HG02884 (cell line): ENCODE results near the gene HIF1AN.
"Not testable (repeated sequence)": the region's sequence is repeated elsewhere in the genome, so short reads cannot be mapped to it uniquely, and the experiment has no call there.

Source experiments
- ATAC-seq: cut with Tn5 transposase; IDR thresholded peaks from one replicate; pipeline ENCODE4 v1.9.1; 2021; ENCODE audit warnings: mild to moderate bottlenecking, moderate library complexity; ENCODE audit not compliant: unreplicated experiment

HIF1AN gene

DNA sequence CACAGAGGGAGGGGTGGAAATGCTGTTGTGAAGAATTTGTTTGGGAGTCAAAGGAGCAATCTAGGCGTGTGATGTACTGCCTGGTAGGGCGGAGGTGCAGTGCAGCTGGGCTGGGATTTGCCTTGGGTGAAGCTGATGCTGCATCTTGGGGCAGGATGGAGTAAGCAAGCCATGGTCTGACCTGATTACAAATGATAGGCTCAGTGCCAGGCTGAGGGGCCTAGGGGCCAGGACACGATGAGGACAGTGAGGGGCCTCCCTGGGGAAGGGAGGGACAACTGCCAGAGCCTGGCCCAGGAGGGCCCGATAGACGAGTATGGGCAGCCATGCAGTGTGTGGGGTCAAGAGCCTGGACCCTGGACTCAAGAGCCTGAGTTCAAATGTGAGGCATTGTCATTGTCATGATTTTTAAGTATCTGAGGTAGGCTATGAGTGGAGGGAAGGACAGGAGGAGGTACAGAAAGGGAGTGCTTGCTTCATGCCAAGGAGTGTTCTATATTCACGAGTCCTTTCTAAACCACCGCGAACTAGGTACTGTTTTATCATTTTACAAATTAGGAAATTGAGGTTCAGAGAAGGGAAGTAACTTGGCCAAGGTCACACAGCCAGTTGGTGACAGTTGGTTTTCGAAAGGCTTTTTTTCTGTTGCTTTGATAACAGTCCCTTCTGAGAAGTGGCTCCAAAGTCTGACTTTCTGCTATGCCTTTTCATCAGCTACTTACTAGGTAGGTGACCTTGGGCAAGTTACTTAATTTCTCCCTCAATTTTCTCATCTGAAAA lies 29.7 kb downstream of the HIF1AN start:
- ATAC-seq, result no peak

DNA sequence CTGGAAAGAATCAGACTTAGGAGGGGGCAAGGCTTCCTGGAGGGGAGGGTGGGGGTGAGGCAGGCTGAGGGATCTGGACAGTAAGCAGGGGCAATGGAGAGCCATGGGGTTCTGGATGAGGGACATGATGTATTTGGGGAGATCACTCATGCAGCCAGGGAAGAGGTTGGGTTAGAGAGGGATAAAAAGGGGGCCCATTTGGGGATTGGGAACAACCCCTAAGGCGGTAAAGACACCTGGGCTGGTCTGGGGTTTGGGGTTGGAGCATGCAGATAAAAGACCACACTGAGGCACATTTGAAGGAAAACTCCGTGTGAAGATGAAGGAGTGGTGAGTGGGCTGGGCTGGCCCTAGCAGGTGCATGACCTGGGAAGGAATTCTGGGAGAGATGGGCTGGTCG lies 30.8 kb downstream of the HIF1AN start:
- no peak for ATAC-seq

DNA sequence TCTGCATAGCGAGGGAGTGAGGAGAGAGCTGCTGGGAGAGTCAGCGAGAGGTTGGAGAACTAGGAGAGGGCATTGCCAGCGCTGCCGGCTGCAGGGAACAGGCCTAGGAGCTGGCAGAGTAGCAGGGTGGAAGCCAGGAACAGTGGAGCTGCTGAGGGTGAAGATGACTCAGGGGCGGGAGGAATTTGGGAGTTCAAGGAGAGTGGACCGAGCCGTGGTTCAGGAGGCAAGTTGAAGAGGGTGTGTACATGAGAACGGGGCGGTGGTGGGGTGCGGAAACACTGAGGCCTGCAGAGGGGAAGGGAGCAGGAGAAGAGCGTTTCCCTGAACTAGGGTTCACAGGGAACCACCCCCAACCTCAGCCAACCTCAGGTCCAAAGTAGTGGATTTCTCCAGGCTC lies 31.5 kb downstream of the HIF1AN start:
- ATAC-seq, result no peak

DNA sequence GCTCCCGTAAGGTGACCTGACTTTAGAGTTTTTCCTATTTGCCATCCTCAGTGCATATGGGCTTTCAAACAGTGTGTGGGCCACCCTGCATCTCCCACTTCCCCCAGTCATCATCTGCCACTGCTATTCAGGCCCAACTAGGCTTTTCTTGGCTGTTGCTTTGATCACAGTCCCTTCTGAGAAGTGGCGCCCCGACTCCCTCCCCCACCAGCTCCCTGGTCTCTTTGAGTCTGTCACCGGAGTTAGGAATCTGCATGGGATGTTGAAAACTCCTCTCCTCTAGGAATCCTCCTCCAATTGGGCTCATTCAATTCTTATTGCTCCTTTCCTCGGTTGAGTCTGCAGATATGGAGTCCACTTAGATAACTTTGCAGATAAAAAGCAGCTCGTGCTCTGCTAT lies 32.1 kb downstream of the HIF1AN start:
- ATAC-seq, result no peak

DNA sequence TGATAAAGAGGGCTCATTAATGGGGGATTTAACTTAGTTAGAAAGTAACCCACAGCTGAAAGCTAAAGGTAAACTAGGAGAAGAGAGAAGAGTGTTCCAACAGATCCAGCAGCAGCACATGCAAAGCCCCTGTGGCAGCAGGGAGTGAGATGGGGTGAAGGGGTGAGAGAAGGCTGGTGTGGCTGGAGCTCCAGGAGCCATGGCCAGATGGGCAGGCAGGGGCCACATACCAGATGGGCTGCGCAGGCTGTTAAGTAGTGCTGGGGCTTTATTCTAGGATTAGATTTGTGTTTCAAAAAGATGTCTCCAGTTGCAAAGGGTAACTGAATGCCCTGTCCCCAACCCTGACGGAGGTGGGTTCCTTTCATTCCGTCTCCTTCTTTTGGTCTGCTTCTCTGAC lies 33.2 kb downstream of the HIF1AN start:
- no peak for ATAC-seq

DNA sequence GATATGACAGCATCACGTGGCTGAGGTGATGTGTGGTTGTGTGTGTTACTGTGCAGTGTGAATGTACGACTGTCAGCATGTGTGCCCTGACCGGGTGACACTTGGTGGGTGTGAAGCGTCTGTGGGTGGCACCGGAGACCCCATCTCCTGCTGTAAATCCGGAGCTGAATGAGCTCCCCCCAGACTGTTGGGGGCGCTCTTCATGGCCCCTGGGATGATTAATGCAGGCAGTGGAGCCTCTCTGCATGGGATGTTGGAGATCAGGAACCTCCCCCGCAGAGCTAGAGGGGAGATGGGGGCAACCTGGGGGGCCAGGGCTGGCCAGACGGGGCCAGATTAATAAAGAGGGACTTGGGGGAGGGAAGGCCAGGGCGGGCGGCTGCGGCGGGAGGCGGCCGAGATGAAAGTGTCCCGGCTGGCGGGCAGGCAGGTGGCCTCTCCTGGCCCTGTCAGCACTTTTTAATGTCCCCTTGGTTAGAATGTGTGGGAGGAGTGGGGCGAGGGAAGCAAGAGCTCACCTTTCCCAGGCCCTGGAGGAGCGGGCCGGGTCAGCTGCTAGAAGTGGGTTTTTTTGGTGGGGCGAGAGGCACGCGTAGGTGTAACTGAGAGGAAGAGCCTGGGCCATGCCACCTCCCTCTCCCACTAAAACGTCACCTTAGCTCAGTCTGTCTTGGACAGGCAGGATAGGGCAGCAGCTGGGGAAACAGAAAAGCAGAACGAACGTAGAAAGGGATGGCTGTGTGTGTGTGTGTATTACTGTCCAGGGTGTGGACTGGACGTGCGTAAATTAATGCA lies 34.1 kb downstream of the HIF1AN start:
- no peak for ATAC-seq

DNA sequence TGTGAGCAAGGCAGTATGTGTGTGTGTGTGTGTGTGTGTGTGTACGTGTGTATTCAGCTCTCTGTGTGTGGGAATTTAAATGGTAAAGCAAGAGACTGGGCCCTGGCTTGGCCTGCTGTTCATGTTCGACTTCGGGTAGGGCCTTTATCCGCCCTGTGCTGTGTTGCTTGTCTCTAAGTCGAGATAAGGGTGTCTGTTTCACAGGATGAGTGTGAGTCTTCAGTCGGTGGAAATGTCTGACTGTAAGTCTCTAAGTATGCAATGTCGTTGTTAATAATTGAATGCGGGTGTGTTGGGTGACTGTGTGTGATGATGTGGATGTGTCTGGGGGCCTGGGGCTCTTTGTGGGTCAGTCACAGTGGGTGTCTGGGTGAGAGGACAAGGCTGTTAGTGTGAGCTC lies 34.8 kb downstream of the HIF1AN start:
- ATAC-seq, result no peak

DNA sequence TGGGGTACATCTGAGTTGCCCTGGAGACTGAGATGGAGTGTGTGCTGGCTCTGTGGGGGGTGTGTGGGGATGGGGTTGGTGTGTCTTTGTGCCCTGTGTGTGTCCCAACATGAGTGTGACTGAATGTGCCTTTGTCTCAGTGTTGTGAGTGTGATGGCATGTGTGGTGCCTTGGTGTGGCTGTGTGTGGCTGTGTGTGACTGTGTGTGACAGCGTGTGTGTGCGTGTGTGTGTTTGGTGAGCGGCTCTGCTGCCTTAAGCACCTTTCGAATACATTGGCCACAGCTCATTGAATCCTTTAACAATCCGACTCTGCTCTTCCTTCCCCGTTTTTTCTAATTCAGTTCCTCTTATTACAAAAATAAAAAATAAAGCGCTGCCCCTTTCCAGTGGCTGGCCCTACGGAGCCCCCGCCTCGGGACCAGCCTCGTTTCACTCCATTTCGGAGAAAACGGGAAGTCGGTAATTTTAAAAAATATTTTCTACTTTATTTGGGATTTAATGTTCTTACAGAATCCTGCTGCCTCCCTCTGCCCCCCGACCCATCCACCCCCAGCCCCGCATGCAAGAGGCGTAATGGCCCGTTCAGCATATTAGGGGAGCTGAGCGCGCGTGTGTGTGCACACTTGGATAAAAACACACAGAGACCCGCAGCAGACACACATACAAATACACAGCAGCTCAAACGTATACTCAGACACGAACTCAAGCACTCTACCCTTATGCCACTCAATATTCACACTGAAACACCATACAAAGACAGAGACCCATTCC lies 35.5 kb downstream of the HIF1AN start:
- ATAC-seq, result no peak

DNA sequence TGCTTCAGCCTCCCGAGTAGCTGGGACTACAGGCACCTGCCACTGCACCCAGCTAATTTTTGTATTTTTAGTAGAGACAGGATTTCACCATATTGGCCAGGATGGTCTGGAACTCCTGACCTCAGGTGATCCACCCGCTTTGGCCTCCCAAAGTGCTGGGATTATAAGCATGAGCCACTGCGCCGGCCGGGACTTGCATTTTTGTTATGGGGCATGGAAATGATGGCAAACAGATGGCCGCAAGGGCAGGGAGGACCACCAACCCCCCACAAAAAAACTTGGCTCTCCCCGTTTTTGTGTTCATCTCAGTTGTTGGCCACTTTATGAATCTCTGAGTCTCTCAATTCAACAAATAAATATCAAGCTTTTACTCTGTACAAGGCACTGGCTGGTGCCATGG lies 39.4 kb downstream of the HIF1AN start:
- ATAC-seq, result not testable (repeated sequence)

DNA sequence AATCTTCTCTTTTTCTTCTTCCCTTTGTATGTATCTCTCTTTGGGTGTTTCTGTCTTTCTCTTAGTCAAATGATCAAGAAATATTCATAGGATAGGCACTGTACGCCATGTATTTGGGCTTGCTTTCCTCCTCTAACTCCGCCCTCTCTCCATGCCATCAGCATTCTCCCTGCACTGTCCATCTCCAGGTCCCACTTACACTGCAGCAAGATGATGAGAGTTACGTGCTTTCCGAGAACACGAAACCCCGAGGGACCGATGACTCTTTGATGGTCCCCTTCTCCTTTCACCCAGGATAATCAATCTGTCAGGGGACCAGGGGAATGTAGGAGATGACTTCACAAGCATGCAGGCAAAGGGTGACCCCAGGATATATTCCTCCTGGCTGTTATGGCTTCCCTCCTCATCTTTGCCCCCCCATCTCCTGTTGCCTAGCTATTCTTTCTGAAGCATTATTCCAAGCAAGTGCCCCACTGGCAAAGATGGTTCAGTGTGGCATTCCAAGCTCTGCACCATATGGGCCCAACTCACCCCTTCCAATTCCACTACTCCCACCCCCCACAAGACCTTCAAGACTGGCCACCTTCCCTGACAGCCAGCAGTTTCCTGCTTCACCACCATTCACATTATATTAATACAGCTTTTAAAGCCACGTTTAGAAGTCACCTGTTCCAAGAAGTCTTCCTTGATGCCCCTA lies 40.0 kb downstream of the HIF1AN start:
- no peak for ATAC-seq

DNA sequence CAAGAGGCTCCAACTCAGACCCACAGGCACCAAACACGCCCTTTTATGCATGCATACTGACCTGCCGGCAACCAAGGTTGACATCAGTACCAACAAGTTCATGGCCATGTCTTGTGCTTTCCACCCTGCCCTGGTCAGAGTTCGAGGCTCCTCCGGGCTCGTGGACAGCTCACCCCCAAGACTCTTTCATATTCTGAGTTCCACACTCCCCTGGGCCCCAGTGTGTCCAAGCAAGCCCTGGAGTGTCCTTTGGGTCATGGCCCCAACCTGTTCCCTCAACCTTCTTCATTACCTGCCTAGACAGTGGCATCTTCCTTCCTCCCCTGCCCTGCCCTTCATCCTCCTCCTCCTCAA lies 40.5 kb downstream of the HIF1AN start:
- no peak for ATAC-seq

DNA sequence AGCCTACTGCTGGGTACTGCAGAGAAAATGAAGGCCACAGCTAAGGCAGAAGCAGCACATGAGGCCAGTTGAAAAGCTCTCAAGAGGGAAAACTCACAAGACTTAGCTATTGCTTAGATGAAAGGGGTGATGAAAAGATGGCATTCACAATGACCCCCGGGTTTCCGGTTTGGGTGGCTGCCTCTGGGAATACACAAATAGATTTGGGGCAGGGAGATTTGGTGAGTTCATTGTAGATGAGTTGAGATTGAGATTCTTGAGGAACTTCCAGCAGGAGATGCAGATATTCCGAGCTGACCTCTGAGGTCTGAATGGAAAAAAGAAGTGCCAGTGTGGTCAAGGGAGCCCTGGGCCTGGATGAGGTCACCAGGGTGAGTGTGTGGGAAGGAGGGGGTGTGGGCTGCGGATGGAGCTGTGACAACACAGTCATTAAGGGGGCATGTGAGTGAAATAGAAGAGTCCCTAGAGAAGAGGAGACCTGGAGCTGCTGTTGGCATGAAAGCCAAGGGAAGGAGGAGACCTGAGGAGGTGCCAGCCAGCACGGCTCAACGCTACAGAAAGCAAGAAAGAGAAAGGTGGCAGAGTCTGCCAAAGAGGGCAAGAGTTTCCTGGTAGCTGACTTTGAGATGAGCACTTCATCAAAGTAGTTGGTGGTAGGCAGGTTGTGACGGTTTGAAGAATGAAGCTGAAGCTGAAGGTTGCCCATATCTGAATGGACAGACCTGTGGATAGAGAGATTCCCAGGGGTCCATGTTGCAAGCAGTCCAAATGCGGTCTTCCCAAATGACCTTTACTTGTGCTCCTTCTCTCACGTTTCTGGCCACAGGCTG lies 43.7 kb downstream of the HIF1AN start:
- no peak for ATAC-seq

DNA sequence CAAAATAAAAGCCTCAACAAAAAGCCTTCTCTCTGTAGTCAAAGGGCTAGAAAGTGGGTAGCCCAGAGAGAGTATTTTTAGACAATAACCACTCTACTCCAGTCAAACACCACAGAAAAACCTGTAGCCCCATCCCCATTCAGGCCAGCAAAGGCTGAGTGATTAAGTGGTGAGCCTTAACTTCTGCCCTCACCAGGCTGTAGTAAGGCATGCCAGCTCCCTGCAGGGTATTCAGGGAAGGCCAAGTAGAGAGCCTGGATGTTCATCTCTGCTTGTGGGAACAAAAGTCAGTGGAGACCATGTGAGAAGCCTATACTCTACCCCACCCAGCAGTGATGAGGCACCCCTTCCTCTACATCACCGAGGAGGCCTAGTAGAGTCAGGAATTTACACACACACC lies 51.2 kb downstream of the HIF1AN start:
- no peak for ATAC-seq

DNA sequence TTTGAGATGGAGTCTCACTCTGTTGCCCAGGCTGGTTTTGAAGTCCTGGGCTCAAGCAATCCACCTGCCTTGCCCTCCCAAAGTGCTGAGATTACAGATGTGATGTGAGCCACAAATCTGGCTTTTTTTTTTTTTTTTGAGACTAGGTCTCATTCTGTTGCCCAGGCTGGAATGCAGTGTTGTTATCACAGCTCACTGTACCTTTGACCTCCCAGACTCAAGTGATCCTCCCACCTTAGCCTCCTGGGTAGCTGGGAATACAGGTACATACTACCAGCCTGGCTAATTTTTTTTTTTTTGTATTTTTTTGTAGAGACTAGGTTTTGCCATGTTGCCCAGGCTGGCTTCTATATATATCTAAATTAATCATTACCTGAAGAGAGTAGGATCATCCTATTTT lies 62.4 kb downstream of the HIF1AN start:
- ATAC-seq, result no peak

DNA sequence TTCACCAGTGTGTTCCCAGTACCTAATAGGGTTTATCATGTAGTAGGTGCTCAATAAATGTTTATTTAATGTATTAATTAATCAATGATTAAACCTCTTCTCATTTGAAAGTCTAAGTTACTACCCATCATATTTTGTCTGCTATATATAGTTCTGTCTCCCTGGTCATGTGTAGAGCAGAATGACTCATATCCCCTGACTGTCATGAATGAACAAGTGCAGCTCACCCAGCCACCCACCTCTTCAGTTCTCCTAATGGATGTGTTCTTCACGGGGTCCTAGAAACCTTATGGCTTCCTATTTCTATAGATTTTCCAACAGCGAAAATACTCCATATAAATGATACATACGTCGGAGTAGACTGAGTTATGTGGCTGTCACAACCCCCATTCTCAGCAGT lies 64.5 kb downstream of the HIF1AN start:
- no peak for ATAC-seq

DNA sequence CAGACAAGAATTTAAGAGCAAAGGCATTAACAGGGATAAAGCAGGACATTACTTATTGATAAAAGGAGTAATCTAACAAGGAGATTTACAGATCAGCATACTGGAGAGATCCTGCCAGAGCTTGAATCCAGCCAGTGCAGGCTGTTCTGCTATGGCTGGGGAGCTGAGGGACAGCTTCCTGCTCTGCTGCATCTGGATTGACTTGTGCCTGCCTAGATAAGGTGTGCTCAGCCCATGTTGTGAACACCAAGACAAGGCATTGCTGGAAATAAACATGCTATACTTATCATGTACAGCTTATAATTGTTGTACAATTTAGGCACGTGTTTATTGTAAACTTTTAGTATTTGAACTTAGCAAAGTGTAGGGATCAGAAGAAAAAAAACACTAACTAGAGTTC lies 71.7 kb downstream of the HIF1AN start:
- ATAC-seq, result no peak
